ENCODE results near the gene RNF169.

GRCh38 chr11:74736031-74736430, 12.6 kb upstream of the RNF169 start:
- TF ChIP-seq PRDM15 (CRISPR knock-in tag; IDR thresholded peaks at IDR 0.05) (no peak), EZH2 (conservative IDR thresholded peaks at IDR 0.05; ENCODE audit: low read depth, low read length) (no peak), POLR2A (IDR thresholded peaks at IDR 0.05; ENCODE audit: insufficient read depth in 1 of 2, low read depth in 2 of 2, low read length in 2 of 2) (no peak), BRD4 (CRISPR knock-in tag; IDR thresholded peaks at IDR 0.05) (no peak), ZNF614 (CRISPR knock-in tag; IDR thresholded peaks at IDR 0.05; ENCODE audit: borderline replicate concordance) (no peak), ZNF263 (CRISPR knock-in tag; IDR thresholded peaks at IDR 0.05) (no peak), ZNF687 (CRISPR knock-in tag; IDR thresholded peaks at IDR 0.05) (no peak), CTCF (CRISPR knock-in tag; IDR thresholded peaks at IDR 0.05) (no peak), HNRNPK (IDR thresholded peaks at IDR 0.05; ENCODE audit: low read depth, low read length, poor library complexity, severe bottlenecking) (no peak), JUN (CRISPR knock-in tag; IDR thresholded peaks at IDR 0.05) (no peak), MXI1 (IDR thresholded peaks at IDR 0.05; ENCODE audit: borderline replicate concordance, low read depth, low read length) (no peak), MAFG (CRISPR knock-in tag; IDR thresholded peaks at IDR 0.05) (no peak)

All from HepG2 (cell line).